CD8-positive, alpha-beta memory T cell (primary cell): ENCODE measurements around the gene CYP27B1. TPM values are rescaled to one million over a fixed set of nuclear protein-coding genes. Genes with fewer than 3 reads are reported as not detected.

Experiments used
- CTCF ChIA-PET: fragments of 350-600 bp; sonication (Branson Sonifier 250); formaldehyde crosslinking; loops from one replicate; lab custom pipeline; 2021; ENCODE audit warnings: antibody characterized with exemption; lab: Charles Lee
- POLR2A ChIA-PET: fragments of 350-600 bp; sonication (Branson Sonifier 250); formaldehyde crosslinking; loops from one replicate; lab custom pipeline; 2021; ENCODE audit warnings: antibody characterized with exemption; lab: Charles Lee
- DNase-seq, 5 donors: peaks; one replicate each; pipeline versions ENCODE4 v3.0.0 to v3.0.0-alpha.2; 2020 to 2022; ENCODE audit warnings: mixed read lengths in 1 of 5
- H3K27ac ChIP-seq: one replicate; pipeline ENCODE4 v1.7.0; 2013; ENCODE audit warnings: low read depth, mild to moderate bottlenecking, low read length, moderate library complexity
- H3K27me3 ChIP-seq: 2 replicates; pipeline ENCODE4 v1.7.0; 2013; ENCODE audit warnings: low read length, mild to moderate bottlenecking; ENCODE audit not compliant: insufficient read depth, poor library complexity, severe bottlenecking
- H3K36me3 ChIP-seq: 2 replicates; pipeline ENCODE4 v1.7.0; 2013; ENCODE audit warnings: mild to moderate bottlenecking, low read length, moderate library complexity; ENCODE audit not compliant: insufficient read depth
- H3K4me1 ChIP-seq: 2 replicates; pipeline ENCODE4 v1.7.0; 2013; ENCODE audit warnings: mild to moderate bottlenecking, low read length, moderate library complexity; ENCODE audit not compliant: insufficient read depth
- H3K4me3 ChIP-seq: 2 replicates; pipeline ENCODE4 v1.7.0; 2013; ENCODE audit warnings: mild to moderate bottlenecking, low read length
- H3K9me3 ChIP-seq: 2 replicates; pipeline ENCODE4 v1.7.0; 2013; ENCODE audit warnings: mild to moderate bottlenecking, low read length
- H3K27ac Mint-ChIP-seq, 8 donors: one replicate each; pipeline ENCODE4 v1.8.0; 2020 to 2021; ENCODE audit warnings: mixed read lengths in 8 of 8, mild to moderate bottlenecking in 6 of 8, inconsistent platforms in 3 of 8, moderate library complexity in 3 of 8
- H3K27me3 Mint-ChIP-seq, 2 donors: one replicate each; pipeline ENCODE4 v1.8.0; 2020 to 2021; ENCODE audit warnings: mixed read lengths in 2 of 2, mild to moderate bottlenecking in 1 of 2, moderate library complexity in 1 of 2
- H3K36me3 Mint-ChIP-seq, 3 donors: one replicate each; pipeline ENCODE4 v1.8.0; 2020 to 2021; ENCODE audit warnings: mixed read lengths in 3 of 3, inconsistent platforms in 1 of 3, mild to moderate bottlenecking in 1 of 3
- H3K4me1 Mint-ChIP-seq, 3 donors: one replicate each; pipeline ENCODE4 v1.8.0; 2020 to 2021; ENCODE audit warnings: mixed read lengths in 3 of 3, inconsistent platforms in 1 of 3, mild to moderate bottlenecking in 1 of 3
- H3K4me3 Mint-ChIP-seq, 7 donors: one replicate each; pipeline ENCODE4 v1.8.0; 2020 to 2021; ENCODE audit warnings: mixed read lengths in 7 of 7, mild to moderate bottlenecking in 6 of 7, moderate library complexity in 4 of 7, inconsistent platforms in 2 of 7
- H3K9me3 Mint-ChIP-seq, 5 donors: one replicate each; pipeline ENCODE4 v1.8.0; 2020 to 2022; ENCODE audit warnings: mixed read lengths in 5 of 5, mild to moderate bottlenecking in 3 of 5, moderate library complexity in 2 of 5, inconsistent platforms in 1 of 5
- polyA plus RNA-seq: library from polyadenylated mRNA; unstranded; fragments of 300-500 nt; fragmentation: Illumina TruSeq; gene quantifications from one replicate; pipeline ENCODE4 v1.2.3, GENCODE V29; 2021
- total RNA-seq, 2 experiments: library from RNA; stranded (reverse); gene quantifications; one replicate each; pipeline ENCODE4 v1.2.3, GENCODE V29; 2021

Gene CYP27B1
- total and polyA plus RNA-seq, 3 experiments from 2014 or later = 0.52 to 7.4 (median 7.2) TPM

DNA sequence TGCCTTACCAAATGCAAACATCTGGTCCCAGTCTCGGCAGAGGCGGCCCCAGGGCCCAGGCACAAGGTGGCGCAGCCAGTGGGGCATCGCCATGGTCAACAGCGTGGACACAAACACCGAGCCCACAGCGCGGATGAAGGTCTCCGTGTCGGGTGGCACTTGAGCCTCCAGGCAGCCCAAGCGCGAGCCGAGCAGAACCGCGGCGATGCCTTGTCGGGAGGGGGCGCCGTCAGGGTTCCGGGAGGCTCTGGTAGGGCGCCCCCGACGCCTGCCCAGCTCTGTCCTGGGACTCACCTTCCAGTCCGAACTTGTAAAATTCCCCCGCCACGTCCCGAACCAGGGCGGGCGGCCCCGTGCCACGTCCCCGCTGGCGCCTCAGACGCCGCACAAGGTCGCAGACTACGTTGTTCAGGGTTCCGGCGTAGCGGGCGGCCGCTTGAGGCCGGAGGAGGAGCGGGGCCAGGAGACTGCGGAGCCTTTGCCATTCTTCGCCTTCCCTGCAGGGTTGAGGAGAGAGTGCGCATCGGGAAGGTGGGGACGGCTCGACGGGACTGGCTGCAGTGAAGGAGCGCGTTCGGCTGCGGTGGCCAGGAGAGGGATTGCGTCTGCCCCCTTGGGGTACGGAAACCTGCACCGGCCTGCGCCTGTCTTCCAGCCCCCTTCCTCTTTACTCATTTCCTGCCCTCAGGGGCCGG lies 1.7 kb downstream of the CYP27B1 start:
- peaks cover 0 to 6% (median 0%) of the 10 kb centered on the region in 5 donors for H3K9me3 Mint-ChIP-seq
- ChIA-PET POLR2A (no interaction called here), CTCF (interaction anchor here (0.8 to 4.8 kb wide), 9 partner anchors 9 to 139 kb away, joined by 3 to 37 read pairs (median 4); partner anchors contain the start of genes MARCHF9 and TSFM)
- H3K4me1 Mint-ChIP-seq = peaks cover 19 to 30% (median 21%) of the 10 kb centered on the region in 3 donors
- H3K4me3 ChIP-seq = peak overlapping the region; percentile 70
- peaks cover 18% of the 10 kb centered on the region for H3K27me3 ChIP-seq
- H3K27ac ChIP-seq = no peak overlapping the region
- peak in 4 of 5 donors; percentile 32 to 67 (median 41) for DNase-seq
- H3K9me3 ChIP-seq = no peaks in the 10 kb centered on the region
- peaks cover 0 to 15% (median 10%) of the 10 kb centered on the region in 3 donors for H3K36me3 Mint-ChIP-seq
- peaks cover 4% of the 10 kb centered on the region for H3K36me3 ChIP-seq
- H3K27me3 Mint-ChIP-seq = peaks cover 30 to 33% of the 10 kb centered on the region in 2 donors
- H3K27ac Mint-ChIP-seq = peak overlapping the region in 4 of 8 donors; percentile 29 to 95 (median 82)
- H3K4me3 Mint-ChIP-seq = peak overlapping the region; percentile 83 to 90 (median 85)
- H3K4me1 ChIP-seq = peaks cover 24% of the 10 kb centered on the region

DNA sequence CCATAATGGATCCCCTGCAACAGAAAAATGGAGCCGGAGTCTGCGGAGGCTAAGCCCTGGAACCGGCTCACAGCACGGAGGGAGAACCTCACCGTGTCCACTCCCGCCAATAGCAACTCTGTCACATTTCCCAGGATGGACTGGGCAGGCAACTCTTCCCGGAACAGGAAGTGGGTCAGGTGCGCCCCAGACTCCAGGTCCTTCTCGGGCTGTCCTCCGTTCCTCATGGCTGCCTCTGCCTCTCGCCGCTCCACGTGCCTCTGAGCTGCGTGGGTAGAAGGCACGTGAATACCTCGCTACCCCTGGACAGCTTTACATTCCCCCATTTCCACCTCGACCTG lies 2.2 kb downstream of the CYP27B1 start:
- ChIA-PET POLR2A (no interaction called here), CTCF (interaction anchor here (0.8 to 4.8 kb wide), 9 partner anchors 8 to 140 kb away, joined by 3 to 37 read pairs (median 4); partner anchors contain the start of genes MARCHF9 and TSFM)
- DNase-seq = no peak
- H3K4me1 Mint-ChIP-seq = peaks cover 24 to 36% (median 26%) of the 10 kb centered on the region in 3 donors
- peak overlapping the region in 1 of 8 donors; percentile 3 for H3K27ac Mint-ChIP-seq
- Histone ChIP-seq H3K9me3 (no peaks in the 10 kb centered on the region), H3K36me3 (peaks cover 4% of the 10 kb centered on the region), H3K4me1 (peaks cover 24% of the 10 kb centered on the region), H3K27ac (no peak overlapping the region), H3K4me3 (peak overlapping the region; percentile 70), H3K27me3 (peaks cover 18% of the 10 kb centered on the region)
- peaks cover 0 to 6% (median 0%) of the 10 kb centered on the region in 5 donors for H3K9me3 Mint-ChIP-seq
- peaks cover under 1 to 16% (median 6%) of the 10 kb centered on the region in 3 donors for H3K36me3 Mint-ChIP-seq
- H3K4me3 Mint-ChIP-seq = peak overlapping the region; percentile 83 to 90 (median 85)
- H3K27me3 Mint-ChIP-seq = peaks cover 30 to 33% of the 10 kb centered on the region in 2 donors

DNA sequence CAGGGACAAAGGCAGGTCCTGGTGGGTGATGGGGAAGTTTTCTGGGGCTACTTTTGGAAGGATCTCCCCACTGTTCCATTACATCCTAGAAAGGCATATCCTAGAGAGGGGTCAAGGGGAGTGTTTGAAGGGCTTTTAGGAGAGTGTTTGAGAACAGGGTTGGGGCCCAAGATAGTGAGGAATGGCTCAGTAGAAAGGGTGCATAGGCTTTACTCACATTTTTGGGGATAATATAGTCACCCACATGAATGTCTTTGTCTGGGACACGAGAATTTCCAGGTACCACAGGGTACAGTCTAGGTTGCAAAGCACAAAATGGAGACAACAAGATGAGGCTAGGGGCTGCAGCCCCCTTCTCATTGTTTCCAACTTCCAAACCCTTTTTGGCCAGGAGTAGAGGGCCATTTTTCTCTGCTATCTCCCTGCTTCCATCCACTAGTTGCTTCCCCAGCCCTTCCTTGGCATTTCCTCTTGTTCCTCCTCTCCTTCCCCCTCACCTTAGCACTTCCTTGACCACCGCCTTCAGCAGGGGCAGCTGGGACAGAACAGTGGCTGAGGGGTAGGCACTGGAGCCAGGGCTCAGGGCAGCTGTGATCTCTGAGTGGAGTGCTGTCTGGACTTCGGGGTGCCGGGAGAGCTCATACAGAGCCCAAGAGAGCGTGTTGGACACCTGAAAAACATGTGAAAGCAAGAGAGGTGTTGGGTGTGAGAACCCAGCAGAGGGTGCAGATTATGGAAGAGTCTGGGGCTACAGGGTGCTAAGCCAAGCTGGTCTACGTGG lies 2.8 kb downstream of the CYP27B1 start:
- peak overlapping the region; percentile 83 to 90 (median 85) for H3K4me3 Mint-ChIP-seq
- no peak for DNase-seq
- peaks cover 0 to 6% (median 0%) of the 10 kb centered on the region in 5 donors for H3K9me3 Mint-ChIP-seq
- Histone ChIP-seq H3K4me3 (peak overlapping the region; percentile 70), H3K27me3 (peaks cover 18% of the 10 kb centered on the region), H3K27ac (no peak overlapping the region), H3K9me3 (no peaks in the 10 kb centered on the region), H3K4me1 (peaks cover 24% of the 10 kb centered on the region), H3K36me3 (peaks cover 4% of the 10 kb centered on the region)
- ChIA-PET CTCF (interaction anchor here (0.8 to 4.8 kb wide), 9 partner anchors 8 to 140 kb away, joined by 3 to 37 read pairs (median 4); partner anchors contain the start of genes MARCHF9 and TSFM), POLR2A (no interaction called here)
- H3K27ac Mint-ChIP-seq = peak overlapping the region in 4 of 8 donors; percentile 18 to 77 (median 64)
- peaks cover 30 to 33% of the 10 kb centered on the region in 2 donors for H3K27me3 Mint-ChIP-seq
- peaks cover 4 to 19% (median 6%) of the 10 kb centered on the region in 3 donors for H3K36me3 Mint-ChIP-seq
- H3K4me1 Mint-ChIP-seq = peaks cover 29 to 41% (median 31%) of the 10 kb centered on the region in 3 donors

DNA sequence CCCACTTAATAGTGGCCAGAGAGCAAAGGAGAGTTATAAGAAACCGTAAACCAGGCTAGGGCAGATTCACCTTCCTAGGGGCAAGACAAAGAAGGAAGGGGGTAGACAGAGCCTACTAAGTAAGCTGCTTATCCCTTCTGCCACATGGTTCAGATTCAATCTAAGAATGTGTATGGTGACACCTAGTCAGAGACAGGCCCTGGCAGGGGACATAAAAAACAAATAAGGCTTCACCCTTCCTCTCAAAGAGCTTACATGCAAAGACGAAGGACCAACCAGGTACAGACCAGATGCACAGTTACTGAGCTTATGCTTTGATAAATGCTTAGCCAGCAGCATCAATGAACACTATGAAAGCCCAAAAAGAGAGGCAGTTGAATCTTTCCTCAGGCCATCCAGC lies 4.4 kb downstream of the CYP27B1 start:
- Histone ChIP-seq H3K4me1 (peaks cover 24% of the 10 kb centered on the region), H3K9me3 (no peaks in the 10 kb centered on the region), H3K27ac (no peak overlapping the region), H3K4me3 (no peak overlapping the region), H3K27me3 (peaks cover 18% of the 10 kb centered on the region), H3K36me3 (peaks cover 15% of the 10 kb centered on the region)
- peaks cover 0 to 6% (median 0%) of the 10 kb centered on the region in 5 donors for H3K9me3 Mint-ChIP-seq
- H3K27me3 Mint-ChIP-seq = peaks cover 29 to 33% of the 10 kb centered on the region in 2 donors
- peaks cover 1 to 26% (median 4%) of the 10 kb centered on the region in 3 donors for H3K36me3 Mint-ChIP-seq
- ChIA-PET CTCF (interaction anchor here (0.8 to 1.2 kb wide), 2 partner anchors 10 to 19 kb away, joined by 3 read pairs; partner anchors contain the start of genes EEF1AKMT3 and METTL1), POLR2A (no interaction called here)
- DNase-seq = no peak
- H3K27ac Mint-ChIP-seq = no peak overlapping the region
- H3K4me3 Mint-ChIP-seq = peak overlapping the region in 2 of 7 donors; percentile 8 to 42
- H3K4me1 Mint-ChIP-seq = peaks cover 30 to 46% (median 33%) of the 10 kb centered on the region in 3 donors

DNA sequence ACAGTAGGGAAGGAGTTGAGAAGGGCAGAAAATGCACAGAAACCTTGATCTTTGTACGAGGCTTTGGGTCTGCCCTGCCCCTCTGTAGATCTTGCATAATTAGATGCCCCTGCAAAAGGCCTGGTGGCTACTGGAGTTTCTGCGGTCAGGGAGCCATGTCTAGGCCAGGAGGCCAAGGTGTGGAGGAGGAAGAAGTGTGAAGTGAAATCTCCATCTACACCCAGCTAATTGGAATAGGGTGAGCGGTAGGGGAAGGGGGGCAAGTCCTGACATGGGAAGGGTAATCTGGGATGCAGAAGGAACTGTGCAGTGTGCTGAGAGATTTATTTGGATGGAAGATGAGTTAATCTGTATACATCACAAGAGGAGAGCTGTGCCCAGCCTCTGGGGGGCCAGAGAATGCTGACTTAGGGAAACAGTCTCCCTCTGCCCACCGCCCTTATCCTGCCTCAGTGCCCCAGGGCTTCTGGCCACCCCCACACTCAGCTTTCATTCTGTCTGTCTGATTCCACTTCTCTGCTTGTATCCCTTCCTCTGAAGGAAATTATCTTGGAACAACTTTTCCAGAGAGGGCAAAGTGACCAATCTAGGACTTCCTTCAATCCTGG lies 5.4 kb downstream of the CYP27B1 start:
- ChIA-PET CTCF (interaction anchor here (0.8 kb wide), 1 partner anchor 26 kb away, joined by 3 read pairs; no protein-coding TSS in a partner anchor), POLR2A (no interaction called here)
- H3K36me3 ChIP-seq = peaks cover 15% of the 10 kb centered on the region
- H3K27ac ChIP-seq = no peak overlapping the region
- H3K4me3 ChIP-seq = no peak overlapping the region
- peaks cover 13% of the 10 kb centered on the region for H3K27me3 ChIP-seq
- Mint-ChIP-seq H3K36me3 (peaks cover 4 to 32% (median 4%) of the 10 kb centered on the region in 3 donors), H3K4me1 (peaks cover 33 to 48% (median 38%) of the 10 kb centered on the region in 3 donors), H3K4me3 (peak overlapping the region in 2 of 7 donors; percentile 41 to 70), H3K27me3 (peaks cover 23 to 30% of the 10 kb centered on the region in 2 donors), H3K27ac (peak overlapping the region in 1 of 8 donors; percentile 48), H3K9me3 (peaks cover 0 to 3% (median 0%) of the 10 kb centered on the region in 5 donors)
- no peak for DNase-seq
- H3K9me3 ChIP-seq = no peaks in the 10 kb centered on the region
- H3K4me1 ChIP-seq = peaks cover 27% of the 10 kb centered on the region

DNA sequence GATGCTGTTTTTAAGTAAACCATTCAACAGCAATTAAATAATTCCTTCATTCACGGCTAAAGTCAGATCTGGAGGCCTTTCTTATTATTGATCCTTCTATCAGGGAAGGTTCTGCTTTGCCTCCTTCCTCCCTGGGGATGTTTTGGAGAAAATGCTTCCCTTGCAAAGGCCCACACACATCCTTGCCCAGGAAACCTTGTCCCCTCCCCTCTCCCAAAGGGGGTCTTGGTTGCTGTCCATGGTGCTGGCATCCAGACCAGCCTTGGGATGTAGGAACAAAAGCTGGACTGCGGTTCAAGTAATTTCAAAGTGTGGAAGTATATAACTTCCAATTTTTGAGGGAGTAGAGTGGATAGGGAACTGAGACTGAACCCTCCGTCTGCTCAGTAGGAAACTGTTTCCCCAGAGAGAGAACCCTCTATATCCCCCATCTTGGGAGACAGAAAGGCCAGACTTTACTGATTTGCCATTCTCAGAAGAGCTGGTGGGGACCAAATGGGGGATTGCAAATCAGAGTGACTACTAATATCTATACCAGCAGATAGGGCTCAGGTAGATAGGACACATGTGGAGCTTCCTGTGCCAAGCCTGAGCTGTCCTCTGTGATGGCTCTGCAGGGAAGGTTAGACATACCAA lies 6.4 kb downstream of the CYP27B1 start:
- H3K27me3 ChIP-seq = peaks cover 8% of the 10 kb centered on the region
- Mint-ChIP-seq H3K4me3 (peak overlapping the region in 1 of 7 donors; percentile 70), H3K36me3 (peaks cover 4 to 35% (median 4%) of the 10 kb centered on the region in 3 donors), H3K9me3 (peaks cover 0 to 1% (median 0%) of the 10 kb centered on the region in 5 donors), H3K27me3 (peaks cover 17 to 24% of the 10 kb centered on the region in 2 donors), H3K27ac (peak overlapping the region in 3 of 8 donors; percentile 48 to 74 (median 54)), H3K4me1 (peaks cover 31 to 44% (median 36%) of the 10 kb centered on the region in 3 donors)
- CTCF ChIA-PET = interaction anchor here (1.0 to 2.3 kb wide), 6 partner anchors 10 to 145 kb away, joined by 3 to 24 read pairs (median 7); partner anchors contain the start of gene TSFM
- POLR2A ChIA-PET = no interaction called here
- no peak overlapping the region for H3K27ac ChIP-seq
- H3K9me3 ChIP-seq = no peaks in the 10 kb centered on the region
- H3K4me1 ChIP-seq = peaks cover 23% of the 10 kb centered on the region
- peaks cover 15% of the 10 kb centered on the region for H3K36me3 ChIP-seq
- no peak for DNase-seq
- no peak overlapping the region for H3K4me3 ChIP-seq
